GM12892 (cell line): ENCODE data around the gene MYEOV. TPM values are rescaled to one million over a fixed set of nuclear protein-coding genes. Genes with fewer than 3 reads are reported as not detected.

ENCODE experiments used
- DNase-seq: peaks from one replicate; pipeline ENCODE4 v3.0.0; 2011; ENCODE audit not compliant: insufficient read length
- FAIRE-seq: peaks from 2 replicates; lab custom pipeline; 2011; peaks lifted over from hg19 to GRCh38; lab: Jason Lieb, UNC
- POLR2A ChIP-seq: IDR thresholded peaks from 2 replicates; pipeline ENCODE4 v1.6.1; 2011; ENCODE audit warnings: low read depth, low read length, control low read depth
- POLR2AphosphoS5 ChIP-seq: IDR thresholded peaks from 2 replicates; pipeline ENCODE4 v1.6.1; 2011; ENCODE audit warnings: low read depth, low read length, control low read depth
- TAF1 ChIP-seq: IDR thresholded peaks from 2 replicates; pipeline ENCODE4 v1.6.1; 2011; ENCODE audit warnings: low read depth, mild to moderate bottlenecking, control low read depth, low read length, borderline replicate concordance
- polyA plus RNA-seq: library from polyadenylated mRNA; unstranded; fragments of >200 nt; gene quantifications from one replicate; pipeline ENCODE4 v1.2.1, GENCODE V29; 2012; ENCODE audit warnings: missing spikeins, inconsistent platforms; ENCODE audit not compliant: missing spikeins

MYEOV gene
- polyA plus RNA-seq: 0.34 TPM

GRCh38 chr11:69293819-69294505 is at the start of gene MYEOV:
MYEOV (plus strand) TSS chr11:69294155; CDS start chr11:69295355, 1,200 bp downstream.
- TF ChIP-seq TAF1: no peak
- TF ChIP-seq POLR2A: no peak
- no peak for TF ChIP-seq POLR2AphosphoS5
- FAIRE-seq (no peak), DNase-seq (peak; percentile 67)

GRCh38 chr11:69244266-69244665 is 49.7 kb upstream of the MYEOV start:
- TF ChIP-seq POLR2AphosphoS5 (no peak), POLR2A (no peak), TAF1 (no peak)
- DNase-seq: no peak
- FAIRE-seq: no peak

- peak; percentile 54 for FAIRE-seq
- DNase-seq: no peak
Observed at GRCh38 chr11:69245041-69245440, 48.9 kb upstream of the MYEOV start.

DNA sequence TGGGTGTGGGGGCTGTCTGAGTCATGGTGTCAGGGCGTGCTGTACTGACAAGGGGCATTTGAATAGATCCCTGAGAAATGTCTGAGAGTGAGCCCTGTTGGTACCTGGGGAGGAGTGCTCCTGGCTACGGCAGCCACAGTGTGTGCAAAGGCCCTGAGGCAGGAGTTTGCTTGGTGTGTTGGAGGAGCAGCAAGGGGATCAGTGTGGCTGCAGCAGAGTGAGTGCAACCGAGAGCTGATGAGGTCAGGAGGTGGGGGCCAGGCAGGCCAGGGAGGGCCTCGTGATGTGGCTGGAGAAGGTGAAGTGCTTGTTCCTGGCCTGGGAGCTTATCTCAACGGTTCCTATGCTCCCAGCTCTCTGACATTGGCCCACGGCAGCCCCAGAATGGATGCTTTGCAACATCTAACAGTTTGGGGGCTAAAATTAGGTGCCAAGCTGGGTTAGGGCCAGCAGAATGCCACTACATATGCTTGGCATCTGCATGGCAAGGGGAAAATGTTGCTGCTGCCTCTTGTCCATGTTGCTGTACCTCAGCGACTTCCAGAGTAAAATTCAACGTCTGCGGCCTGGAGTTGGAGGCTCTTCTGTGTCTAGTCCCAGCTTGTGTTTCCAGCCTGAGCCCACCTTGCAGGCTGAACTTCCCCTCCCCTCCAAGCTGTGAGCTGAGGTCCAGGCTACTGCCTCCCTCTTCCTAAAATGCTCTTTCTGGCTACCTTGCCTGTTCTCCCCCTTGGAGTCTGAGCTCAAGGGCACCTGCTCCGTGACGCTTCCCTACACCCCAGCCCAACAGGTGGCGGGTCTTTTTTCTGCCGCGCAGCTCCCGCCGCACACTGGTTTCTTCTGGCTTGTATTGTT is 48.2 kb upstream of the MYEOV start:
- FAIRE-seq: no peak
- TF ChIP-seq POLR2AphosphoS5 (no peak), POLR2A (no peak), TAF1 (no peak)
- no peak for DNase-seq

More at GRCh38 chr11:69245041-69245440, 48.9 kb upstream of the MYEOV start:
- TF ChIP-seq TAF1 (no peak), POLR2AphosphoS5 (no peak), POLR2A (no peak)

DNA sequence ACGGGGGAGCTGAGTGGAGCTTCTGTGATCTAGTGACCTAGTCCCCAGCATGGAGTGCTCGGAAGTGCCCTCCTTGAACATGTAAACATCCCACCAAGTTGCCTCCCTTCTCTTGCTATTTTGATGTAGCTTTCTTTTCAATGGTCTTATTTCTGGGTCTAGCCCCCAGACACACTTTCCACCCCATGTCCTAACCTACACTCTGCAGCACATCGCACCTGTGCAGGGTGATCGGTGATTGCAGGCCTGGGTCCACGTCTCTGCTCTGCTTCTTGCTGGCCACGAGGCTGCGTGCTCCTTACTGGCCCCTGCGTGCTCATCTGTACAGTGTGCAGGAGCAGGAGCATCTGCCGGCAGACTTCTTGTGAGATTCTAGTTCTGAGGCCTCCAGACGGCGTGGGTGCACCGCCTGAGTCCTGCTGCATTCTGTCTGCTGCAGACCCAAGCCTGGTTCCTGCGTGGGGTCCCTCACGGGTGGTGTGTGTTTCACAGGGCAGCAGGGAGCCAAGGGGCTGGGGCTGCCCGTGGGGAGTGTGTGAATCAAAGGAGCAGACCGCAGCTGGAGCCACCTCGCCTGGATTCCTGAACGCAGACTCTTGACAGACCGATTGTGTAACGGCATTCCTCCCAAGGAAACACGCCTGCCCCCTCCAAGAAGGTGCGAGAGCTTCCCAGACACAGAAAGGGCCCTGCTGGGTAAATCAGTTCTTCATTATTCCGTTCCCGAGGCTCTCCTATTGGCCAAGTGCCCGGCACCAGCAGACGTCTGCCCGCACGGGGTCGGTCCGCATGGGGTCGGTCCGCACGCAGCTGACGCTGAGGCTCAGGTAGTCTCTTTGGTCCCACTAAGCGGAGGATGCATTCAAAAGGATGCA is 44.4 kb upstream of the MYEOV start:
- no peak for TF ChIP-seq TAF1
- TF ChIP-seq POLR2AphosphoS5: no peak
- no peak for TF ChIP-seq POLR2A
- FAIRE-seq (no peak), DNase-seq (no peak)

DNA sequence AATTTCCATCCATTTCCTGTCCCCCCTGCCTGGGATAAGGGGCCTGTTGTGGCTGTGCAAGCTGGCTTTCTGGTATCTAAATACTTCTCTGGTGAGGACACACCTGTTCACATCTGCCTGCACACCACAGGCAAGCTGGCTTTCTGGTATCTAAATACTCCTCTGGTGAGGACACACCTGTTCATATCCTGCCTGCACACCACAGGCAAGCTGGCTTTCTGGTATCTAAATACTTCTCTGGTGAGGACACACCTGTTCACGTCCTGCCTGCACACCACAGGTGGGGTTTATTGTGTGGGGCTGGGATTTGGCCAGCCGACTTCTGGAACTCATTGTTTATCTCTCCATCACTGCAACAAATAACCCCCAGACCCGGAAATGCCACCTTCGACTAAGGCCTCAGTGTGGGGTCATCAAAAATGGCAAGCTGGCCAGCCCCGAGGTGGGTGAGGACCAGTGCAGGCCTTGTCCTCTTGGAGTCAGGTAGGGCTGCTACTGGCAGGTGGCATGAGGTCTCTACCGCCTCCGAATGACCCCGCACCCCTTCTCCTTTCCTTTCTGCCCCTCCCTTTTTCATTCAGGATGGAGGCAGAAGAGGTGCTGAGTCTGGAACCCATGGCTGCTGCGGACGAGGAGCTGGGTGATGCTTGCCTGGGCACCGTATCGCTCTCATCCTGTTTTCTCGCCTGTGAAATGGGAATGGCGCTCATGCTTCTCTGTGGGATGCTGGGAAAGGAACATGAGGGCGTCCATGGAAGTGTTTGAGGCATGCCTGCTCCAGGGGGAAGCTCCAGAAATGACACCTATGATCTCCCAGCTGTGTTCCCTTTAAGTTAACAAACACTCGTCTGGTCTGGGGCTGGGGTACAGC is 43.5 kb upstream of the MYEOV start:
- FAIRE-seq: no peak
- no peak for TF ChIP-seq POLR2AphosphoS5
- TF ChIP-seq TAF1: no peak
- no peak for TF ChIP-seq POLR2A

GRCh38 chr11:69251057-69251393 is 42.9 kb upstream of the MYEOV start:
- TF ChIP-seq POLR2A: no peak
- no peak for TF ChIP-seq TAF1
- TF ChIP-seq POLR2AphosphoS5: no peak
- no peak for DNase-seq
- no peak for FAIRE-seq

More for the DNA sequence above, 43.5 kb upstream of the MYEOV start:
- DNase-seq: no peak

DNA sequence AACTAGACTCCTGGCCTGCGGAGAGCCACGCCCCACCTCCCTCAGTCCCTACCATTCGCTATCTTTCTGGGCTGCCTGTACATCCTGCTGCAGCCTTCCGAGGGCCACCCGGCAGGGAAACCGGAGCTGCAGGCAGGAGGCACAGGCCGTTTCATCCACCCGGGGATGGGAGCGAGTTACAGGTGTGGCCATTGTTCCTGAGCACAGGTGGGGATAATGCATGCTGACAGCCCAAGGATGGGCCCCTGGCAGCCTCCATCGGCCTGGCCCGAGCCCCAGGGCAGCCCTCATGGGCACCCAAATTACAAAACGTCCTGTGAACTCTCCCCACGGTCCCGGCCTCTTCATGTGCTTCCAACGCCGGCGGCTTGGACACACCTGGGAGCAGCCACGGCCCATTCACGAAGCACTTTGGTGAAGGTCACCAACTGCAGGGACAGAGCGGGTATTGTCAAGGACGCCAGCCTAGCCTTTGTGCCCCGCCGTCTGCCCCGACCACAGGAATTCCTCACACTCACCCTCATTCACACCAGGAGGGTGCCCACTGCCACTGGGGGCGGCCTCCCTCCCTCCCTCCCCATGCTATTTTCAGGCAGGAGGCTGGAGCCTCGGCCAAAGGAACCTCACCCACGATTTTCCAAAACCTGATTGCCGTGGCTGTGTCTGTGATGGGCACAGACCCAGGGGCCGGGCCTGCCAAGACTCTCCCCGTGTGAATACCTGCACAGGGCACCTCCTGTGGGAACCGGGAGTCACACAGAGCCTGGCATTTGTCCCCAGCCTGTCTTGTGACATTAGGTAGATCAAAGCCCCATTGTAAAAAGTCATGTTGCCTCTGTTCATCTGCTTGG is 42.1 kb upstream of the MYEOV start:
- TF ChIP-seq POLR2A (no peak), TAF1 (no peak), POLR2AphosphoS5 (no peak)
- no peak for FAIRE-seq

DNA sequence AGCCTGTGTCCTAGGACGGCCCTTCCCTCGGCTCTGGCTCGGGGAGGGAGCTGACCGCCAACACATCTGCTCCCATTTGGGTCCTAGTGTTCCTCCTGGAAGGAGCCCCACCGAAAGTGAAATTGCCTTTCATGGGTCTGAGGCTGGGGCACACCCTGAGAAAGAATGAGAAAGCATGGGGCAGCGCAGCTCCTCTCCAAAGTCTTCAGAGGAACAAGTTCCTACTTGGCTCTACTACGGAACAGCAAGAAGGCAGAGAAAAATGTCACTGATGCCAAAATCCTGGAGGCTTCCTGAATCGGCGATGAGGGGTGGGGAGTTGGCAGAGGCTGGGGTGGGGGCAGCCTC is 41.5 kb upstream of the MYEOV start:
- no peak for DNase-seq
- FAIRE-seq: no peak
- no peak for TF ChIP-seq POLR2AphosphoS5
- TF ChIP-seq POLR2A: no peak
- no peak for TF ChIP-seq TAF1

More for the DNA sequence above, 42.1 kb upstream of the MYEOV start:
- DNase-seq: no peak
